NCI-H2196 (cell line): ENCODE data around the gene CASZ1.

ENCODE experiments used
- DNase-seq: peaks from one replicate; lab custom pipeline; 2025; ENCODE audit not compliant: unreplicated experiment; lab: John Stamatoyannopoulos, UW

Gene CASZ1

GRCh38 chr1:10613340-10613739 lies 183.1 kb downstream of the CASZ1 start:
- DNase-seq, result no peak

GRCh38 chr1:10612436-10613160 lies 183.8 kb downstream of the CASZ1 start:
- no peak for DNase-seq

GRCh38 chr1:10610901-10611600 lies 185.4 kb downstream of the CASZ1 start:
- no peak for DNase-seq

DNA sequence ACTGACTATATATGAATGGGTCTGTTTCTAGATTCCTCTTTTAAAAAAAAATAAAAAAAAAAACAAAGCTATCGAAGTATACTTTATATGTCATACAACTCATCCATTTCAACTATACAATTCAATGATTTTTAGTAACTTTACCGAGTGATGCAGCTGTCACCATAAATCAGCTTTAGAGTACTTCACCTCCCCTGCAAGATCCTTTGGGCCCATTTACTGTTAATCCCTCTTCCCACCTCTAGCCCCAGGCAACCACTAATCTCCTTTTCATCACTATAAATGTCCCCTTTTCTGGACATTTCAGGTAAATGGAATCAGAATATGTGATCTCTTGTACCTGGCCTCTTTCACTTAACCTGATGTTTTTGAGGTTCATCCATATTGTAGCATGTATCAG lies 187.8 kb downstream of the CASZ1 start:
- DNase-seq, result no peak

DNA sequence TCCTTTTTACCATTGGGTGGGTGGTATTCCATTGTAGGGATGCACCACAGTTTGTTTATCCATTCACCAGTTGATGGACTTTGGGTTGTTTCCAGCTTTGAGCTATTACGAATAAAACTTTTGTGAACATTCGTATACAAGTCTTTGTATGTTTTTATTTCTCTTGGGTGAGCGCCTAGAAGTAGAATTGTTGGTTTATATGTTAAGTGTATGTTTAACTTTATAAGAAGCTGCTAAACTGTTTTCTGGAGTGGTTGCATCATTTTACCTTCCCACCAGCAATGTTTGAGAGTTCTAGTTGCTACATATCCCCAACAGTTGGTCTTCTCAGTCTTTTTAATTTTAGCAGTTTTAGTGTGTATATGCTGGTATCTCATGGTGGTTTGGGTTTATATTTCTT lies 189.2 kb downstream of the CASZ1 start:
- DNase-seq, result no peak

- DNase-seq, result no peak
These were observed 190.4 kb downstream of the CASZ1 start for GRCh38 chr1:10606064-10606463.

- DNase-seq, result no peak
These were observed 191.5 kb downstream of the CASZ1 start for GRCh38 chr1:10604966-10605365.

- DNase-seq, result no peak
These were observed 193.5 kb downstream of the CASZ1 start for GRCh38 chr1:10602936-10603335.

DNA sequence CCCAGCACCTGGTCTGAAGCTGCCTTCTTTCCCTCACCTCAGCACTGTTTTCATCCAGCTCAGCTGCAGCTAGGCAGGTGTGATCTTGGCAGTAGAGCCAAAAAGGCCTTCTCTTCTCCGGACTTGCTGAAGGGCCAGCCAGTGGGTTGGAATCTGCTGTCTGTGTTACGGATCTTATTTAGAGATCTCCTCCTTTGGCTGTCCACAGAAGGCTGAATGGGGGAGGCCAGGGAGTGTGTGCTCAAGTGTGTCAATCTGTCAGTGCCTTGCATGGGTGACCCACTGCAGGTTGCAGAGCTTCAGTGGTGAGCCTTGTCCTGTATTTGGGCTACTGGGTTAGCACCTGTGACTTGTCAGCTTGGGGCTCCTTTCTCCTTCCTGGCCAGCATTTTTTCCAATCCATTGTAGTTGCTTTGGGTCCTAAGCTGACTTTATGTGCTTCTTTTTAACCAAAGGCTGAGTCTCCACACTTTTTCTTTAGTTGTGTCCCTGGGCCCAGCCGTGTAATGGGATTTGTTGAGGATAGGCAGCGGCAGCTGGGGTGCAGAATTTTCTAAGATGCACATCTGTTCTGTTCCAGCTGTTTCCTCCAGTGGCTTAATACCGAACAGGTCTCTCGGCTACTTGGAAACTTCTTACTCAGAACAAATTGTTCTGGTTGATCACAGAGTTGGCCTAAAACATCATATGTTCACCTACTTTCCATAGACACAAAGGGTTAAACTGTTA lies 194.9 kb downstream of the CASZ1 start:
- no peak for DNase-seq

DNA sequence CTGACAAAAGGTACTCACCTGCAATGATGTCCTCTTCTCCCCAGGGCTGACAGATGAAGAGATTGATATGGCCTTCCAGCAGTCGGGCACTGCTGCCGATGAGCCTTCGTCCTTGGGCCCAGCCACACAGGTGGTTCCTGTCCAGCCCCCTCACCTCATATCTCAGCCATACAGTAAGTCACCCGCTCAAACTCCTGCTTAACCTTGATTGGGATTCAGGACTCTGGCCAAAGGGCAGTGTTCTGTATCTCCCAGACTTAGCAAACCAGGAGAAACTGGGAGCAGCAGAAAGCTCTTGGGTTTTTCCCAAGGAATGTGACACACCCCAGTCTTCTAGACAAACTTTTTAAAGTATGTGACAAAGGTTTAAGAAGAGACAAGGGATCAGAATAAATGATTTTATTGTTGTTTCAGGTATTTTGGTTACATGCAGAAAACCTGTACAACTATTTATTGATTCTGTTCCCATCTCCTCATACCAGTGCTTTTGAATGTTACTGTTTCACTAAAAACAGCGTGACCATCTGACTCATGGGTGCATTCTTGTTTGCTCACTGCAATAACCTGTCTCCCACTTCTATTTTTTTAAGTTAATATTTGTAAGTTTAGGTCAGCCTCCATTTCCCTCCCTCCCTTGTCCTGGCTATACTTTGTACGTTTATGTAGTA lies 197.1 kb downstream of the CASZ1 start:
- DNase-seq, result no peak

GRCh38 chr1:10598389-10598702 lies 198.1 kb downstream of the CASZ1 start:
- peak; percentile 20 for DNase-seq

- no peak for DNase-seq
These were observed 198.7 kb downstream of the CASZ1 start for GRCh38 chr1:10597492-10598388.

DNA sequence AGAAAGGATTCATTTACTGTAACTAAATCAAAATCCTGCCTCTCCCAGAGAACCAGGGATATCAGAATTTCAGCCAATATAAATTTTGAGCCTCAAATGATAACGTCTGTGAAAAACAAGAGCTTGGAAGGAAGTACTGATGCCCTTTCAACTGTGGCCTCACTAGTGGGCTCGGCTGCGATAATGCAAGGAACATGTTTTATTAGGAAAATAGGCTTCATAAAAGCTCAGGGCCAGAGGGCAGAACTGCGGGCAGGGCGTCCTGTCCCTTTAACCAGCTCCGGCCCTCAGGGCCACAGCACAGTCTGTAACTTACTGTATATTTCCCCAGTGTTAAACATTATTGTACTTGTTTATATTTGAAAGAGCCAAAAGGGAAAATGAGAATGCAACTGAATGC lies 199.7 kb downstream of the CASZ1 start:
- no peak for DNase-seq

- DNase-seq, result no peak
These were observed 201.7 kb downstream of the CASZ1 start for GRCh38 chr1:10594595-10595223.

- DNase-seq, result no peak
These were observed 202.7 kb downstream of the CASZ1 start for GRCh38 chr1:10593750-10594149.

GRCh38 chr1:10592373-10592772 lies 204.1 kb downstream of the CASZ1 start:
- no peak for DNase-seq

- no peak for DNase-seq
These were observed 205.4 kb downstream of the CASZ1 start for GRCh38 chr1:10591010-10591409.

- DNase-seq, result no peak
These were observed 207.4 kb downstream of the CASZ1 start for GRCh38 chr1:10589074-10589473.

GRCh38 chr1:10588640-10589039 lies 207.8 kb downstream of the CASZ1 start:
- DNase-seq, result no peak
